CD14-positive monocyte (primary cell): Measurements from ENCODE around the gene ASIC2. TPM values are rescaled to one million over a fixed set of nuclear protein-coding genes. Genes with fewer than 3 reads are reported as not detected.

Experiments
- DNase-seq, 3 donors: peaks; one replicate each; pipeline ENCODE4 v3.0.0-alpha.2; 2011 to 2022
- H2AFZ ChIP-seq: 2 replicates; pipeline ENCODE4 v1.6.0; 2012; ENCODE audit warnings: mild to moderate bottlenecking, low read depth, low read length, inconsistent platforms; ENCODE audit not compliant: insufficient read depth, poor library complexity, severe bottlenecking
- H3K27ac ChIP-seq, 2 donors: 1 replicate in 1 of 2; 2 replicates in 1 of 2; pipeline ENCODE4 v1.5.1; 2012 to 2013; ENCODE audit warnings: low read length in 2 of 2, control low read depth in 1 of 2, inconsistent platforms in 1 of 2, low read depth in 1 of 2, mild to moderate bottlenecking in 1 of 2
- H3K27me3 ChIP-seq, 2 donors: one replicate each; pipeline versions ENCODE4 v1.6.0 to v1.6.1; 2011 to 2013; ENCODE audit warnings: low read length in 2 of 2; ENCODE audit not compliant: control insufficient read depth in 2 of 2, insufficient read depth in 2 of 2
- H3K36me3 ChIP-seq, 2 donors: replicated peaks in 1 of 2; 1 replicate in 1 of 2; 2 replicates in 1 of 2; pipeline versions ENCODE4 v1.5.1 to v1.6.1; 2012 to 2013; ENCODE audit warnings: low read length in 2 of 2, control low read depth in 1 of 2, inconsistent platforms in 1 of 2, mild to moderate bottlenecking in 1 of 2; ENCODE audit not compliant: insufficient read depth in 2 of 2, control insufficient read depth in 1 of 2
- H3K4me1 ChIP-seq, 2 donors: 1 replicate in 1 of 2; 2 replicates in 1 of 2; pipeline versions ENCODE4 v1.5.1 to v1.6.1; 2012 to 2013; ENCODE audit warnings: low read length in 2 of 2, control low read depth in 1 of 2, inconsistent platforms in 1 of 2, mild to moderate bottlenecking in 1 of 2, moderate library complexity in 1 of 2; ENCODE audit not compliant: insufficient read depth in 2 of 2, control insufficient read depth in 1 of 2
- H3K4me2 ChIP-seq: replicated peaks from 2 replicates; pipeline ENCODE3; 2012; ENCODE audit warnings: low read length, moderate library complexity, mild to moderate bottlenecking; ENCODE audit not compliant: poor library complexity, severe bottlenecking; ENCODE audit errors: extremely low read depth
- H3K4me3 ChIP-seq, 3 experiments: fragments of 200-600 bp in 1 of 3; sonication (generic) in 1 of 3; replicated peaks in 1 of 3; 1 replicate in 2 of 3; 2 replicates in 1 of 3; pipeline ENCODE4 v1.5.1; 2011 to 2013; ENCODE audit warnings: low read length in 3 of 3, mild to moderate bottlenecking in 3 of 3, control low read depth in 2 of 3, low read depth in 2 of 3, inconsistent platforms in 1 of 3, moderate library complexity in 1 of 3
- H3K79me2 ChIP-seq: 2 replicates; pipeline ENCODE4 v1.6.0; 2012; ENCODE audit warnings: mild to moderate bottlenecking, control low read depth, inconsistent platforms, low read length, moderate library complexity; ENCODE audit not compliant: insufficient read depth
- H3K9ac ChIP-seq: 2 replicates; pipeline ENCODE4 v1.6.0; 2017; ENCODE audit warnings: low read length, mild to moderate bottlenecking; ENCODE audit not compliant: insufficient read depth, poor library complexity, severe bottlenecking
- H3K9me3 ChIP-seq, 2 donors: replicated peaks in 1 of 2; 1 replicate in 1 of 2; 2 replicates in 1 of 2; pipeline versions ENCODE4 v1.5.1 to v1.6.1; 2012 to 2013; ENCODE audit warnings: low read length in 2 of 2, control low read depth in 1 of 2; ENCODE audit not compliant: control insufficient read depth in 1 of 2, insufficient read depth in 1 of 2
- H4K20me1 ChIP-seq: 2 replicates; pipeline ENCODE4 v1.6.0; 2012; ENCODE audit warnings: mild to moderate bottlenecking, low read length, control low read depth, moderate library complexity; ENCODE audit not compliant: insufficient read depth
- H3K27ac Mint-ChIP-seq, 7 donors: one replicate each; pipeline ENCODE4 v1.8.0; 2020; ENCODE audit warnings: mild to moderate bottlenecking in 7 of 7, mixed read lengths in 7 of 7, moderate library complexity in 6 of 7, inconsistent platforms in 2 of 7
- H3K27me3 Mint-ChIP-seq, 3 donors: one replicate each; pipeline ENCODE4 v1.8.0; 2021 to 2022; ENCODE audit warnings: low read depth in 3 of 3, mild to moderate bottlenecking in 3 of 3, mixed read lengths in 3 of 3, moderate library complexity in 3 of 3, inconsistent platforms in 1 of 3
- H3K36me3 Mint-ChIP-seq, 2 donors: one replicate each; pipeline ENCODE4 v1.8.0; 2020; ENCODE audit warnings: mixed read lengths in 2 of 2, inconsistent platforms in 1 of 2, mild to moderate bottlenecking in 1 of 2
- H3K4me1 Mint-ChIP-seq: one replicate; pipeline ENCODE4 v1.8.0; 2020; ENCODE audit warnings: mild to moderate bottlenecking, mixed read lengths
- H3K4me3 Mint-ChIP-seq, 2 donors: one replicate each; pipeline ENCODE4 v1.8.0; 2020; ENCODE audit warnings: mild to moderate bottlenecking in 2 of 2, mixed read lengths in 2 of 2, moderate library complexity in 1 of 2
- H3K9me3 Mint-ChIP-seq, 7 donors: one replicate each; pipeline ENCODE4 v1.8.0; 2020 to 2022; ENCODE audit warnings: mixed read lengths in 7 of 7, mild to moderate bottlenecking in 6 of 7, moderate library complexity in 6 of 7, inconsistent platforms in 2 of 7
- WGBS: methylation state at CpG from one replicate; pipeline ENCODE4 v1.1.5; 2013; ENCODE audit warnings: missing lambda C conversion rate; ENCODE audit not compliant: insufficient coverage; 5-methylcytosine and 5-hydroxymethylcytosine counted together
- intact Hi-C, 2 donors: fragments of 100-400 bp; cut with micrococcal nuclease; formaldehyde crosslinking; loops; one replicate each; pipeline versions ENCODE4 v1.15.0 to v1.15.1; 2023
- polyA plus RNA-seq, 3 donors: library from polyadenylated mRNA; depleted of rRNA in 1 of 3; unstranded in 2 of 3; stranded (reverse) in 1 of 3; fragments of 300-500 nt in 2 of 3; fragments of >200 nt in 1 of 3; fragmentation: Illumina TruSeq in 2 of 3; gene quantifications; 1 replicate in 2 of 3; 2 replicates in 1 of 3; pipeline ENCODE4 v1.2.3, GENCODE V29; 2012 to 2021
- TF ChIP-seq, protein P1 (sequence below): fragments of 200-600 bp; IDR thresholded peaks from one replicate; pipeline ENCODE4 v1.8.0; 2022; ENCODE audit warnings: antibody characterized with exemption, mild to moderate bottlenecking

Gene ASIC2
- polyA plus RNA-seq, 3 donors = not detected

DNA sequence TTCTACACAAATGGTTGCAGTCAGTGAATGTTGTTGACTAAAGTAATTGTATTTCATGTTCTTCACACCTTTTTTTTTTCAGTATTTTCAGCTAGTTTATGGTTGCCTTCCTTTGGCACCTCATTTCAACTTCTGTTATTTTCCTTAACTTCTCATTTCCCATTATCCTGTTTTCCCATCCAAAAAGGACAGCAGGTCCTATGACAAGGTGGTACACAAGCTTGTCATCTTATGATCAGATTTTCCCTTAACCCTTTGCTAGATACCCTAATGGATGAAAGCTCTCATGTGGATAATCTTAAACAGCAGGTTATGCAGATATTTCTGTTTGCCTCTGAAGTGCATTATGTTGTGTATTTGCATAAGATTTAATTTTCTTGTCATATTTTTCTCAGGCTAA lies 7.1 kb upstream of the ASIC2 start:
- Mint-ChIP-seq H3K36me3 (no peaks in the 10 kb centered on the region), H3K4me1 (no peaks in the 10 kb centered on the region), H3K9me3 (peaks cover 0 to 7% (median 2%) of the 10 kb centered on the region in 7 donors), H3K27ac (no peak overlapping the region), H3K4me3 (no peak overlapping the region), H3K27me3 (peaks cover 9 to 15% (median 15%) of the 10 kb centered on the region in 3 donors)
- no peaks in the 10 kb centered on the region for H3K36me3 ChIP-seq
- no peaks in the 10 kb centered on the region for H3K4me1 ChIP-seq
- H3K79me2 ChIP-seq = no peaks in the 10 kb centered on the region
- H3K4me3 ChIP-seq = no peak overlapping the region
- H3K9me3 ChIP-seq = no peaks in the 10 kb centered on the region
- intact Hi-C loops = no loop called here
- no peak overlapping the region for H3K27ac ChIP-seq
- DNase-seq = no peak
- H3K27me3 ChIP-seq = peaks cover 2 to 4% of the 10 kb centered on the region in 2 donors
- no peaks in the 10 kb centered on the region for H4K20me1 ChIP-seq
- H3K4me2 ChIP-seq = no peak overlapping the region
- H2AFZ ChIP-seq = no peak overlapping the region
- TF ChIP-seq, protein P1, sequence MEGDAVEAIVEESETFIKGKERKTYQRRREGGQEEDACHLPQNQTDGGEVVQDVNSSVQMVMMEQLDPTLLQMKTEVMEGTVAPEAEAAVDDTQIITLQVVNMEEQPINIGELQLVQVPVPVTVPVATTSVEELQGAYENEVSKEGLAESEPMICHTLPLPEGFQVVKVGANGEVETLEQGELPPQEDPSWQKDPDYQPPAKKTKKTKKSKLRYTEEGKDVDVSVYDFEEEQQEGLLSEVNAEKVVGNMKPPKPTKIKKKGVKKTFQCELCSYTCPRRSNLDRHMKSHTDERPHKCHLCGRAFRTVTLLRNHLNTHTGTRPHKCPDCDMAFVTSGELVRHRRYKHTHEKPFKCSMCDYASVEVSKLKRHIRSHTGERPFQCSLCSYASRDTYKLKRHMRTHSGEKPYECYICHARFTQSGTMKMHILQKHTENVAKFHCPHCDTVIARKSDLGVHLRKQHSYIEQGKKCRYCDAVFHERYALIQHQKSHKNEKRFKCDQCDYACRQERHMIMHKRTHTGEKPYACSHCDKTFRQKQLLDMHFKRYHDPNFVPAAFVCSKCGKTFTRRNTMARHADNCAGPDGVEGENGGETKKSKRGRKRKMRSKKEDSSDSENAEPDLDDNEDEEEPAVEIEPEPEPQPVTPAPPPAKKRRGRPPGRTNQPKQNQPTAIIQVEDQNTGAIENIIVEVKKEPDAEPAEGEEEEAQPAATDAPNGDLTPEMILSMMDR = no peak
- H3K9ac ChIP-seq = no peak overlapping the region

- Histone ChIP-seq H3K27me3 (peaks cover 10 to 14% of the 10 kb centered on the region in 2 donors), H3K4me2 (no peak overlapping the region), H3K4me1 (no peaks in the 10 kb centered on the region), H2AFZ (no peak overlapping the region), H3K9me3 (no peaks in the 10 kb centered on the region), H4K20me1 (no peaks in the 10 kb centered on the region), H3K9ac (no peak overlapping the region), H3K36me3 (no peaks in the 10 kb centered on the region), H3K79me2 (no peaks in the 10 kb centered on the region), H3K27ac (no peak overlapping the region), H3K4me3 (no peak overlapping the region)
- TF ChIP-seq, protein P1 = no peak
- no peaks in the 10 kb centered on the region for H3K4me1 Mint-ChIP-seq
- H3K4me3 Mint-ChIP-seq = no peak overlapping the region
- H3K27ac Mint-ChIP-seq = no peak overlapping the region
- intact Hi-C loops = no loop called here
- DNase-seq = no peak
- peaks cover 17 to 26% (median 22%) of the 10 kb centered on the region in 3 donors for H3K27me3 Mint-ChIP-seq
- no peaks in the 10 kb centered on the region for H3K36me3 Mint-ChIP-seq
- WGBS = 67% methylated on average over 1 of the region's 2 CpGs
- peaks cover 0 to 8% (median 2%) of the 10 kb centered on the region in 7 donors for H3K9me3 Mint-ChIP-seq
These were observed 6.0 kb upstream of the ASIC2 start for GRCh38 chr17:33299115-33299514.
